Measurements from ENCODE around the gene CCDC6. TPM values are rescaled to one million over a fixed set of nuclear protein-coding genes. Genes with fewer than 3 reads are reported as not detected.

Gene CCDC6
- total RNA-seq, 2 donors from 2014 or later, result 65.8 to 91.0 TPM

DNA sequence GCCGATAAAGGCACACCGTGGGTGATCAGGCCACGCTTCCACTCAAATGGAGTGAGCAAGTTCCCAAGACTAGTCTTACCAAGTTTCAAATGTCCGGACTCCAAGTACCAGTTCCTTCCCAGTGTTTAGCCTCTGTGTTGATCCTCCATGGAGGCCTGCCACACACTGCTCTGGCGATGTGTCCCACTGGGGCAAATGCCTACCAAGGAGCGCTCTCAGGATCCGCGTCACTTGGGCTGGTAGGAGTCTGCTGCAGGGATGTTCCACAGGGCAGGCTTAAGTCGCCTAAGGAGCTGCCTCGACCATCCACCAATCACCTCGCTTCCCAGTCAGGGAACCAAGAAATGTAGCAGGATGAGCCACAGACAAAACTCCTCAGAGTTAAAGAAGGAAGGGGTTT, 135.7 kb downstream of the CCDC6 start:
- H3K27me3 ChIP-seq, result no peaks in the 10 kb centered on the region
- H3K4me1 ChIP-seq, result no peaks in the 10 kb centered on the region
- peak overlapping the region; percentile 58 for H3K27ac ChIP-seq
- no peak for DNase-seq
- no peak overlapping the region for H3K4me3 ChIP-seq
- no peaks in the 10 kb centered on the region for H3K36me3 ChIP-seq
- no peaks in the 10 kb centered on the region for H3K9me3 ChIP-seq
- H3K9ac ChIP-seq (ENCODE audit: low read depth in 2 of 2, low read length in 2 of 2), result no peak overlapping the region
- intact Hi-C loops (cut with DNase I), result no loop called here
- TF ChIP-seq, protein P1, sequence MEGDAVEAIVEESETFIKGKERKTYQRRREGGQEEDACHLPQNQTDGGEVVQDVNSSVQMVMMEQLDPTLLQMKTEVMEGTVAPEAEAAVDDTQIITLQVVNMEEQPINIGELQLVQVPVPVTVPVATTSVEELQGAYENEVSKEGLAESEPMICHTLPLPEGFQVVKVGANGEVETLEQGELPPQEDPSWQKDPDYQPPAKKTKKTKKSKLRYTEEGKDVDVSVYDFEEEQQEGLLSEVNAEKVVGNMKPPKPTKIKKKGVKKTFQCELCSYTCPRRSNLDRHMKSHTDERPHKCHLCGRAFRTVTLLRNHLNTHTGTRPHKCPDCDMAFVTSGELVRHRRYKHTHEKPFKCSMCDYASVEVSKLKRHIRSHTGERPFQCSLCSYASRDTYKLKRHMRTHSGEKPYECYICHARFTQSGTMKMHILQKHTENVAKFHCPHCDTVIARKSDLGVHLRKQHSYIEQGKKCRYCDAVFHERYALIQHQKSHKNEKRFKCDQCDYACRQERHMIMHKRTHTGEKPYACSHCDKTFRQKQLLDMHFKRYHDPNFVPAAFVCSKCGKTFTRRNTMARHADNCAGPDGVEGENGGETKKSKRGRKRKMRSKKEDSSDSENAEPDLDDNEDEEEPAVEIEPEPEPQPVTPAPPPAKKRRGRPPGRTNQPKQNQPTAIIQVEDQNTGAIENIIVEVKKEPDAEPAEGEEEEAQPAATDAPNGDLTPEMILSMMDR (IDR thresholded peaks at IDR 0.05), result no peak

DNA sequence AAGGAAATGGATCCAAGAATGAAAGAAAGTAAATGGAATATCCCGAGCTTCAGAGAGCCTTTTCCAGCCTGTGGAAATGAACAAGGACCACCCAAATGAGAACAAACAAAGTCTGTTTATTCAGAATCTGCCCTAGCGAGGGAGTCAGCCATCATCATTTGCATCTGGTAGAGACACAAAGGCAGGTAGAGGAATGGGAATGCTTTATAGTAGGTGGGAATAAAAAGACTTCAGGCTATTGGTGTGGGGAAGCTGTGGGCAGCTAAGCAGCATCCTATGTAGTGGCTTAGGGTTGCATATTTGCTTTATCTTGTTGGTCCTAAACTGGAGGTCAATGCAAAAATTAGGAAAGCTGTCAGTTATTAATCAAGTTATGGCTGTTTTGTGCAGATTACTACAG, 143.9 kb downstream of the CCDC6 start:
- DNase-seq, result no peak
- H3K9me3 ChIP-seq, result no peaks in the 10 kb centered on the region
- H3K36me3 ChIP-seq, result no peaks in the 10 kb centered on the region
- no peak overlapping the region for H3K4me3 ChIP-seq
- H3K27ac ChIP-seq, result no peak overlapping the region
- H3K27me3 ChIP-seq, result no peaks in the 10 kb centered on the region
- intact Hi-C loops (cut with DNase I), result no loop called here
- no peaks in the 10 kb centered on the region for H3K4me1 ChIP-seq
- TF ChIP-seq, protein P1 (IDR thresholded peaks at IDR 0.05), result no peak
- H3K9ac ChIP-seq (ENCODE audit: low read depth in 2 of 2, low read length in 2 of 2), result no peak overlapping the region

DNA sequence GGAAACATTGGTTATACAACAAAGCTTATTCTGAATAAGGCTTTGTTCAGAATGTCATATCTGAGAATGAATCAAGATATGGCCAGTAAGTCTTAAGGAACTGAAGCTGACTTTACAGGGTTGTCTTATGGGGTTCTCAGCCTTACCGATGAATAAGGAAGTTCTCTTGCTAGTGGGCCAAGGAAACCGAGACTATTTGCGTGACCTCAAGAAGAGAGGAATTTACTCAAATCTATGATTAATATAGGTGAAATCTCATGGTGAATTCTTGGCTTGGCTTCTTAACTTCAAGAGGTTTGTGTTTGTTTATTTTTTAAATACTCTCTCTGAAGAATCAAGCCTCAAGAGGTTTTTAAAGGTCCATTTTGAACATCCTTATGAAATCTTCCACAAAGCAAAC, 148.4 kb downstream of the CCDC6 start:
- no peaks in the 10 kb centered on the region for H3K4me1 ChIP-seq
- TF ChIP-seq, protein P1 (IDR thresholded peaks at IDR 0.05), result no peak
- H3K27me3 ChIP-seq, result no peaks in the 10 kb centered on the region
- DNase-seq, result no peak
- H3K36me3 ChIP-seq, result no peaks in the 10 kb centered on the region
- H3K4me3 ChIP-seq, result no peak overlapping the region
- H3K9ac ChIP-seq (ENCODE audit: low read depth in 2 of 2, low read length in 2 of 2), result no peak overlapping the region
- intact Hi-C loops (cut with DNase I), result no loop called here
- H3K27ac ChIP-seq, result no peak overlapping the region
- H3K9me3 ChIP-seq, result no peaks in the 10 kb centered on the region

DNA sequence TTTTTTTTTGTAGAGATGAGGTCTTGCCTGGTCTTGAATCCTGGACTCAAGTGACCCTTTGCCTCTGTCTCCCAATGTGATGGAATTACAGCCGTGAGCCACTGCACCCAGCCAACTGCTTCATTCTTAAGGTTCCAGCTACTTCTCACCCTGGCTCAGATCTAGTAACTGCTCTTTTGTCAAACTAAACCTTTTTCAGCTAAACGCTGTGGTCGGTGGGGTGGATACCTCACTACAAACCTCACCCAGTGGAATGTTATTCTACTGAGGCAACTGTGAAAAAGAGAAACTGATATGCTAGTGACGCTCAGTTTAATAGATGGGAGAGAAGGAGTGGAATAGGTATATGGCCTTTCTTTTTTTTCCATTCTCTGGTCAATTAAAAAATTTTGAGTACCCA, 151.4 kb downstream of the CCDC6 start:
- DNase-seq, result no peak
- intact Hi-C loops (cut with DNase I), result no loop called here
- Histone ChIP-seq H3K27me3 (no peaks in the 10 kb centered on the region), H3K9ac (ENCODE audit: low read depth in 2 of 2, low read length in 2 of 2) (no peak overlapping the region), H3K9me3 (no peaks in the 10 kb centered on the region), H3K27ac (no peak overlapping the region), H3K4me3 (no peak overlapping the region), H3K36me3 (no peaks in the 10 kb centered on the region), H3K4me1 (no peaks in the 10 kb centered on the region)
- TF ChIP-seq, protein P1 (IDR thresholded peaks at IDR 0.05), result no peak

DNA sequence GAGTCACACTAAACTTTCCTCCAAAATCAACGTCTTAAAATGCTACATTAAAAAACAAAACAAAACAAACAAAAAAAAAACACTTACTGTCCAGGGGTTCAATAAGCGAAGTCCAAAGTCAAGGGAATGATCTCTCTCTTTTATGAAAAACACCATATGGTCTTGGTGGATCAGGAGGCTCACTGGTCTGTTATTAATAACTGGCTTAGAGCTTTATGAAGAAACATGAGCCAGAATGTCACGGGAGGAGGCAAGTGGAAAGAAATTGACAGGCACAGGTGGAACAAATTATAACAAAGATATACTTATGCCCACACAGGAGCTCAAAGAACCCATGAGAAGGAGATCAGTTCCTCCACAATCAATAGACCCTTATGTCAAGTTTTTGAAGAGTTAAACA, 153.1 kb downstream of the CCDC6 start, which contains the start of gene MRLN:
MRLN (minus strand) TSS at position 189 of the 400 bp plus-strand sequence.
- intact Hi-C loops (cut with DNase I), result no loop called here
- no peak within 1 kb of the TSS for H3K27ac ChIP-seq

More for the DNA sequence above, 153.1 kb downstream of the CCDC6 start, which contains the start of gene MRLN:
- Histone ChIP-seq H3K36me3 (no peaks in the 10 kb centered on the region), H3K4me1 (no peaks in the 10 kb centered on the region), H3K27me3 (no peaks in the 10 kb centered on the region), H3K9me3 (no peaks in the 10 kb centered on the region), H3K4me3 (no peak within 1 kb of the TSS), H3K9ac (ENCODE audit: low read depth in 2 of 2, low read length in 2 of 2) (no peak within 1 kb of the TSS)
- TF ChIP-seq, protein P1 (IDR thresholded peaks at IDR 0.05), result no peak
- DNase-seq, result no peak

Data from colonic mucosa (tissue), 4 donors.